H1 (cell line): ENCODE results near the gene PLEKHA5. TPM values are rescaled to one million over a fixed set of nuclear protein-coding genes. Genes with fewer than 3 reads are reported as not detected.

Source experiments
- CTCF ChIA-PET: fragments of 300-600 bp; sonication (Branson Sonifier 250); formaldehyde crosslinking; loops from one replicate; lab custom pipeline; 2021; ENCODE audit not compliant: partially characterized antibody; lab: Charles Lee
- POLR2A ChIA-PET: fragments of 300-600 bp; sonication (Branson Sonifier 250); formaldehyde crosslinking; loops from one replicate; lab custom pipeline; 2021; ENCODE audit warnings: inconsistent platforms; ENCODE audit not compliant: partially characterized antibody; lab: Charles Lee
- DNase-seq, 2 experiments: peaks; one replicate each; pipeline versions ENCODE4 v3.0.0 to v3.0.0-alpha.2; 2010 to 2022; ENCODE audit warnings: low spot score in 2 of 2, low read depth in 1 of 2, mixed read lengths in 1 of 2
- FAIRE-seq: peaks from 2 replicates; lab custom pipeline; 2011; peaks lifted over from hg19 to GRCh38; lab: Jason Lieb, UNC
- H2AFZ ChIP-seq: 2 replicates; pipeline ENCODE4 v1.8.1; 2012; ENCODE audit warnings: low read length, inconsistent platforms
- H2AK5ac ChIP-seq: 2 replicates; pipeline ENCODE4 v1.6.1; 2013; ENCODE audit warnings: low read depth, low read length
- H2BK120ac ChIP-seq: replicated peaks from 2 replicates; pipeline ENCODE3; 2013; ENCODE audit warnings: low read depth, low read length, inconsistent platforms
- H2BK12ac ChIP-seq: 2 replicates; pipeline ENCODE4 v1.6.1; 2013; ENCODE audit warnings: low read depth, low read length
- H2BK15ac ChIP-seq: 2 replicates; pipeline ENCODE4 v1.6.1; 2013; ENCODE audit warnings: low read length
- H2BK20ac ChIP-seq: 2 replicates; pipeline ENCODE4 v1.6.1; 2013; ENCODE audit warnings: low read length
- H2BK5ac ChIP-seq: 2 replicates; pipeline ENCODE4 v1.6.1; 2013; ENCODE audit warnings: low read depth, low read length
- H3K14ac ChIP-seq: 2 replicates; pipeline ENCODE4 v1.6.1; 2013; ENCODE audit warnings: inconsistent platforms; ENCODE audit not compliant: insufficient read length
- H3K18ac ChIP-seq: 2 replicates; pipeline ENCODE4 v1.6.1; 2013; ENCODE audit warnings: low read length; ENCODE audit errors: extremely low read depth
- H3K23ac ChIP-seq: 2 replicates; pipeline ENCODE4 v1.6.1; 2013; ENCODE audit warnings: inconsistent platforms; ENCODE audit not compliant: insufficient read length
- H3K23me2 ChIP-seq: 2 replicates; pipeline ENCODE4 v1.6.1; 2013; ENCODE audit warnings: low read depth, low read length
- H3K27ac ChIP-seq: 2 replicates; pipeline ENCODE4 v1.6.1; 2011; ENCODE audit warnings: low read depth, low read length, inconsistent platforms
- H3K27me3 ChIP-seq, 4 experiments: replicated peaks in 1 of 4; 1 replicate in 1 of 4; 2 replicates in 3 of 4; pipeline versions ENCODE4 v1.6.1 to v1.8.1; 2011 to 2013; ENCODE audit warnings: low read length in 3 of 4, mild to moderate bottlenecking in 3 of 4, inconsistent platforms in 2 of 4, mixed read lengths in 2 of 4, moderate library complexity in 1 of 4; ENCODE audit not compliant: control insufficient read depth in 3 of 4, insufficient read depth in 3 of 4; ENCODE audit errors: extremely low read depth in 1 of 4
- H3K36me3 ChIP-seq, 4 experiments: 2 replicates each; pipeline versions ENCODE4 v1.6.1 to v1.8.1; 2011 to 2013; ENCODE audit warnings: mild to moderate bottlenecking in 4 of 4, low read length in 3 of 4, moderate library complexity in 2 of 4, control low read depth in 1 of 4, inconsistent platforms in 1 of 4; ENCODE audit not compliant: insufficient read depth in 4 of 4, control insufficient read depth in 2 of 4
- H3K4ac ChIP-seq: replicated peaks from 2 replicates; pipeline ENCODE3; 2013; ENCODE audit warnings: low read length, low read depth, mixed read lengths, inconsistent platforms; ENCODE audit not compliant: insufficient read length
- H3K4me1 ChIP-seq, 4 experiments: replicated peaks in 1 of 4; 1 replicate in 1 of 4; 2 replicates in 3 of 4; pipeline versions ENCODE4 v1.6.1 to v1.8.1; 2011 to 2013; ENCODE audit warnings: low read length in 3 of 4, inconsistent platforms in 2 of 4, mixed read lengths in 1 of 4; ENCODE audit not compliant: insufficient read depth in 4 of 4, control insufficient read depth in 3 of 4
- H3K4me2 ChIP-seq, 2 experiments: 2 replicates each; pipeline versions ENCODE4 v1.6.1 to v1.8.1; 2011 to 2013; ENCODE audit warnings: low read depth in 2 of 2, low read length in 2 of 2, control low read depth in 1 of 2, inconsistent platforms in 1 of 2, mild to moderate bottlenecking in 1 of 2; ENCODE audit not compliant: insufficient read depth in 1 of 2
- H3K4me3 ChIP-seq, 4 experiments: fragments of 200-600, 300-600 bp in 1 of 4; sonication (generic), shearing (Covaris generic), sonication (Bioruptor Twin) in 1 of 4; 2 replicates each; pipeline versions ENCODE4 v1.5.1 to v1.8.1; 2011 to 2016; ENCODE audit warnings: low read length in 4 of 4, low read depth in 3 of 4, control low read depth in 2 of 4, inconsistent platforms in 2 of 4, mild to moderate bottlenecking in 2 of 4, mixed read lengths in 1 of 4, moderate library complexity in 1 of 4; ENCODE audit not compliant: insufficient read depth in 2 of 4; ENCODE audit errors: extremely low read depth in 1 of 4
- H3K56ac ChIP-seq: replicated peaks from 2 replicates; pipeline ENCODE3; 2013; ENCODE audit warnings: low read depth, mild to moderate bottlenecking, mixed read lengths, low read length, inconsistent platforms; ENCODE audit not compliant: insufficient read length
- H3K79me1 ChIP-seq: 2 replicates; pipeline ENCODE4 v1.6.1; 2013; ENCODE audit warnings: low read depth, low read length, control low read depth
- H3K79me2 ChIP-seq, 2 experiments: 2 replicates each; pipeline versions ENCODE4 v1.6.1 to v1.8.1; 2012 to 2013; ENCODE audit warnings: low read length in 2 of 2, mild to moderate bottlenecking in 2 of 2, inconsistent platforms in 1 of 2; ENCODE audit not compliant: insufficient read depth in 2 of 2, control insufficient read depth in 1 of 2
- H3K9ac ChIP-seq, 4 experiments: replicated peaks in 1 of 4; 1 replicate in 1 of 4; 2 replicates in 3 of 4; pipeline versions ENCODE4 v1.6.1 to v1.8.1; 2011 to 2013; ENCODE audit warnings: low read depth in 3 of 4, low read length in 3 of 4, control low read depth in 2 of 4, mild to moderate bottlenecking in 2 of 4, moderate library complexity in 2 of 4, inconsistent platforms in 1 of 4; ENCODE audit errors: extremely low read depth in 1 of 4
- H3K9me3 ChIP-seq, 2 experiments: 2 replicates each; pipeline versions ENCODE4 v1.6.1 to v1.8.1; 2012 to 2013; ENCODE audit warnings: mild to moderate bottlenecking in 2 of 2, moderate library complexity in 2 of 2, control low read depth in 1 of 2, inconsistent platforms in 1 of 2, low read depth in 1 of 2, low read length in 1 of 2, mixed read lengths in 1 of 2; ENCODE audit not compliant: insufficient read depth in 2 of 2
- H4K20me1 ChIP-seq, 2 experiments: replicated peaks in 1 of 2; 2 replicates each; pipeline versions ENCODE3 to v1.8.1; 2011 to 2013; ENCODE audit warnings: inconsistent platforms in 2 of 2, low read length in 2 of 2, mild to moderate bottlenecking in 1 of 2; ENCODE audit not compliant: insufficient read depth in 2 of 2, control insufficient read depth in 1 of 2
- H4K5ac ChIP-seq: 2 replicates; pipeline ENCODE4 v1.6.1; 2013; ENCODE audit warnings: low read length, low read depth, mixed read lengths, inconsistent platforms; ENCODE audit not compliant: insufficient read length
- H4K8ac ChIP-seq: 2 replicates; pipeline ENCODE4 v1.8.0; 2013; ENCODE audit warnings: mild to moderate bottlenecking, moderate library complexity, low read length, inconsistent platforms; ENCODE audit not compliant: insufficient read depth; ENCODE audit errors: extremely low read depth
- H4K91ac ChIP-seq: replicated peaks from 2 replicates; pipeline ENCODE3; 2013; ENCODE audit warnings: low read length, mixed read lengths, inconsistent platforms; ENCODE audit not compliant: insufficient read length
- ASH2L ChIP-seq: fragments of 200-600, 300-600 bp; sonication (generic); IDR thresholded peaks from one replicate; pipeline ENCODE4 v1.7.1; 2017; ENCODE audit warnings: low read length
- ATF3 ChIP-seq: IDR thresholded peaks from 2 replicates; pipeline ENCODE4 v1.6.1; 2011; ENCODE audit warnings: low read depth, mild to moderate bottlenecking, low read length; ENCODE audit not compliant: insufficient read depth
- EP300 ChIP-seq, 2 experiments: IDR thresholded peaks; 1 replicate in 1 of 2; 2 replicates in 1 of 2; pipeline ENCODE4 v1.6.1; 2011 to 2012; ENCODE audit warnings: low read depth in 2 of 2, low read length in 2 of 2, mild to moderate bottlenecking in 2 of 2, borderline replicate concordance in 1 of 2, inconsistent platforms in 1 of 2, moderate library complexity in 1 of 2
- FOSL1 ChIP-seq: IDR thresholded peaks from 2 replicates; pipeline ENCODE4 v1.6.1; 2011; ENCODE audit warnings: mild to moderate bottlenecking, low read depth, low read length, moderate library complexity; ENCODE audit not compliant: insufficient read depth
- KDM4A ChIP-seq: IDR thresholded peaks from one replicate; pipeline ENCODE4 v1.7.1; 2012; ENCODE audit warnings: low read depth, mild to moderate bottlenecking, moderate library complexity, low read length, inconsistent platforms; ENCODE audit not compliant: severe bottlenecking
- KDM5A ChIP-seq: fragments of 200-600 bp; IDR thresholded peaks from 2 replicates; pipeline ENCODE4 v1.7.1; 2012; ENCODE audit warnings: mild to moderate bottlenecking, low read length, inconsistent platforms, mixed read lengths
- NANOG ChIP-seq: IDR thresholded peaks from 2 replicates; pipeline ENCODE4 v1.6.1; 2011; ENCODE audit warnings: low read length, low read depth, mild to moderate bottlenecking, inconsistent platforms; ENCODE audit not compliant: insufficient read depth, poor library complexity, severe bottlenecking
- POLR2A ChIP-seq, 2 experiments: IDR thresholded peaks; 1 replicate in 1 of 2; 2 replicates in 1 of 2; pipeline ENCODE4 v1.6.1; 2011; ENCODE audit warnings: low read depth in 2 of 2, low read length in 2 of 2, mild to moderate bottlenecking in 2 of 2; ENCODE audit errors: control extremely low read depth in 1 of 2
- SP1 ChIP-seq: IDR thresholded peaks from 2 replicates; pipeline ENCODE4 v1.6.1; 2011; ENCODE audit warnings: low read depth, low read length
- SP4 ChIP-seq: IDR thresholded peaks from 2 replicates; pipeline ENCODE4 v1.6.1; 2012; ENCODE audit warnings: low read length, inconsistent platforms
- SRF ChIP-seq: IDR thresholded peaks from 2 replicates; pipeline ENCODE4 v1.6.1; 2011; ENCODE audit warnings: mild to moderate bottlenecking, low read depth, low read length, moderate library complexity
- TEAD4 ChIP-seq: IDR thresholded peaks from 2 replicates; pipeline ENCODE4 v1.6.1; 2012; ENCODE audit warnings: low read depth, low read length, inconsistent platforms, mixed read lengths
- USF2 ChIP-seq: IDR thresholded peaks from 2 replicates; pipeline ENCODE4 v1.6.1; 2011; ENCODE audit warnings: low read length, improper control_type of control experiment
- WGBS, 2 experiments: shearing (Covaris generic) in 1 of 2; methylation state at CpG; one replicate each; pipeline versions ENCODE4 v1.1.6 to v1.1.7; 2013 to 2015; ENCODE audit warnings: low lambda C conversion rate in 2 of 2, mixed read lengths in 2 of 2, inconsistent platforms in 1 of 2, low coverage in 1 of 2, missing lambda C conversion rate in 1 of 2; ENCODE audit not compliant: insufficient replicate concordance in 2 of 2, insufficient coverage in 1 of 2, insufficient read length in 1 of 2; ENCODE audit errors: extremely low coverage in 1 of 2, missing lambda C conversion rate in 1 of 2; 5-methylcytosine and 5-hydroxymethylcytosine counted together
- polyA plus RNA-seq, 7 experiments: library from polyadenylated mRNA; depleted of rRNA in 3 of 7; stranded (reverse) in 5 of 7; unstranded in 2 of 7; fragments of >200 nt in 5 of 7; fragments of 200-250 nt in 2 of 7; gene quantifications; 1 replicate in 5 of 7; 2 replicates in 1 of 7; 4 replicates in 1 of 7; pipeline versions ENCODE4 v1.2.1 to v1.2.3, GENCODE V29; 2011 to 2013; ENCODE audit warnings: missing spikeins in 2 of 7, mixed read lengths in 2 of 7
- total RNA-seq: library from RNA; stranded (reverse); fragmentation: NEBNext Ultra II Directional; extraction: Animal tissue kit (Norgen Biotek cat#: 25700); gene quantifications from 2 replicates; pipeline ENCODE4 v1.2.1, GENCODE V29; 2021

PLEKHA5 gene
- total and polyA plus RNA-seq, 2 of the 8 experiments (the other 6 are each of a cell fraction or from before 2014, with no cell fraction given) = 17.2 to 66.1 TPM

GRCh38 chr12:19412844-19413243 lies 283.3 kb downstream of the PLEKHA5 start:
- Histone ChIP-seq H4K5ac (peak overlapping the region; percentile 19), H3K4me1 (peaks cover 8 to 13% (median 9%) of the 10 kb centered on the region in 4 experiments; a peak in 5 of 7 replicates), H3K79me1 (no peaks in the 10 kb centered on the region), H4K8ac (peak overlapping the region; percentile 72; the same call in 1 of the 2 replicates), H4K91ac (no peak overlapping the region), H2BK20ac (no peak overlapping the region), H3K9ac (no peak overlapping the region; a peak in 1 of 7 replicates), H3K36me3 (no peaks in the 10 kb centered on the region), H3K27me3 (no peaks in the 10 kb centered on the region), H2AK5ac (no peak overlapping the region), H2BK15ac (no peak overlapping the region), H3K56ac (no peak overlapping the region), H3K4me3 (no peak overlapping the region), H3K23me2 (no peaks in the 10 kb centered on the region), H3K23ac (no peak overlapping the region), H2BK12ac (no peak overlapping the region), H3K14ac (no peak overlapping the region), H3K18ac (no peak overlapping the region), H3K27ac (no peak overlapping the region), H3K79me2 (no peaks in the 10 kb centered on the region), H3K4ac (no peak overlapping the region), H4K20me1 (no peaks in the 10 kb centered on the region), H2BK120ac (no peak overlapping the region), H3K9me3 (no peaks in the 10 kb centered on the region), H2BK5ac (no peak overlapping the region), H2AFZ (no peak overlapping the region), H3K4me2 (no peak overlapping the region)
- FAIRE-seq (no peak), DNase-seq (no peak)
- ChIA-PET CTCF (no interaction called here), POLR2A (interaction anchor here (0.6 kb wide), 1 partner anchor 32 kb away, joined by 3 read pairs; no protein-coding TSS in a partner anchor)
- 94% methylated on average over 23 of the region's 23 CpGs; no CpG with 5 or more reads in 1 of the 2 experiments for WGBS, 2 experiments
- TF ChIP-seq KDM5A = no peak
- TF ChIP-seq NANOG = no peak
- TF ChIP-seq USF2 = no peak
- no peak for TF ChIP-seq POLR2A (IDR thresholded peaks at IDR 0.05; ENCODE audit: control extremely low read depth in 1 of 2, low read depth in 2 of 2, low read length in 2 of 2)
- TF ChIP-seq ASH2L = no peak
- no peak for TF ChIP-seq SRF
- no peak for TF ChIP-seq ATF3
- TF ChIP-seq SP4 = no peak
- TF ChIP-seq EP300 (IDR thresholded peaks at IDR 0.05; ENCODE audit: borderline replicate concordance in 1 of 2, low read depth in 2 of 2, low read length in 2 of 2) = no peak
- TF ChIP-seq FOSL1 = no peak
- no peak for TF ChIP-seq SP1
- TF ChIP-seq TEAD4 = no peak
- no peak for TF ChIP-seq KDM4A
